Loucy (cell line): ENCODE results near the gene SUGP1.

ENCODE experiments used
- H2AFZ ChIP-seq: fragments of 200-600 bp; sonication (generic); 2 replicates; pipeline ENCODE4 v1.6.0; 2016; ENCODE audit warnings: antibody characterized with exemption, mild to moderate bottlenecking, low read length, moderate library complexity
- H3F3A ChIP-seq: fragments of 200-600 bp; 2 replicates; pipeline ENCODE4 v1.6.0; 2016; ENCODE audit warnings: antibody characterized with exemption, low read depth, mild to moderate bottlenecking
- H3K27me3 ChIP-seq: fragments of 200-600 bp; sonication (generic); 2 replicates; pipeline ENCODE4 v1.6.1; 2014; ENCODE audit warnings: low read length, mild to moderate bottlenecking; ENCODE audit not compliant: insufficient read depth, poor library complexity, severe bottlenecking
- H3K36me3 ChIP-seq: fragments of 200-600 bp; sonication (generic); 2 replicates; pipeline ENCODE4 v1.6.1; 2016; ENCODE audit warnings: low read length; ENCODE audit not compliant: insufficient read depth
- H3K4me1 ChIP-seq: fragments of 200-600 bp; sonication (generic); 2 replicates; pipeline ENCODE4 v1.5.1; 2014; ENCODE audit warnings: low read length, mild to moderate bottlenecking; ENCODE audit not compliant: insufficient read depth, poor library complexity, severe bottlenecking
- H3K4me2 ChIP-seq: fragments of 200-600 bp; sonication (generic); 2 replicates; pipeline ENCODE4 v1.6.0; 2014; ENCODE audit warnings: antibody characterized with exemption, low read length, low read depth, mild to moderate bottlenecking; ENCODE audit not compliant: poor library complexity, severe bottlenecking
- H3K4me3 ChIP-seq: fragments of 200-600 bp; sonication (generic); 2 replicates; pipeline ENCODE4 v1.5.1; 2014; ENCODE audit warnings: low read length, mild to moderate bottlenecking, mixed read lengths; ENCODE audit not compliant: poor library complexity, severe bottlenecking
- H3K79me2 ChIP-seq: fragments of 200-600 bp; sonication (generic); 2 replicates; pipeline ENCODE4 v1.6.1; 2014; ENCODE audit warnings: low read length; ENCODE audit not compliant: insufficient read depth
- H3K9ac ChIP-seq: fragments of 200-600 bp; sonication (generic); 2 replicates; pipeline ENCODE4 v1.6.0; 2014; ENCODE audit warnings: mild to moderate bottlenecking, low read depth, low read length, moderate library complexity; ENCODE audit not compliant: poor library complexity, severe bottlenecking
- H3K9me2 ChIP-seq: fragments of 200-600 bp; sonication (generic); replicated peaks from 2 replicates; pipeline ENCODE4 v1.6.1; 2016; ENCODE audit warnings: low read depth, low read length, mixed read lengths
- H3K9me3 ChIP-seq: fragments of 200-600 bp; sonication (generic); 2 replicates; pipeline ENCODE4 v1.6.1; 2014; ENCODE audit warnings: mild to moderate bottlenecking, antibody characterized with exemption, low read length, low read depth; ENCODE audit not compliant: insufficient read depth
- H4K20me1 ChIP-seq: fragments of 200-600 bp; sonication (generic); 2 replicates; pipeline ENCODE4 v1.6.0; 2014; ENCODE audit warnings: antibody characterized with exemption, low read length, mild to moderate bottlenecking; ENCODE audit not compliant: insufficient read depth, poor library complexity, severe bottlenecking
- EZH2phosphoT487 ChIP-seq: fragments of 200-600 bp; IDR thresholded peaks from 2 replicates; pipeline ENCODE4 v1.6.1; 2018; ENCODE audit warnings: antibody characterized with exemption, mild to moderate bottlenecking, moderate library complexity, borderline replicate concordance
- TF ChIP-seq, protein P1 (sequence below): fragments of 200-600 bp; sonication (generic); conservative IDR thresholded peaks from 2 replicates; pipeline ENCODE4 v1.5.1; 2014; ENCODE audit warnings: mild to moderate bottlenecking, antibody characterized with exemption, low read length

Gene SUGP1

DNA sequence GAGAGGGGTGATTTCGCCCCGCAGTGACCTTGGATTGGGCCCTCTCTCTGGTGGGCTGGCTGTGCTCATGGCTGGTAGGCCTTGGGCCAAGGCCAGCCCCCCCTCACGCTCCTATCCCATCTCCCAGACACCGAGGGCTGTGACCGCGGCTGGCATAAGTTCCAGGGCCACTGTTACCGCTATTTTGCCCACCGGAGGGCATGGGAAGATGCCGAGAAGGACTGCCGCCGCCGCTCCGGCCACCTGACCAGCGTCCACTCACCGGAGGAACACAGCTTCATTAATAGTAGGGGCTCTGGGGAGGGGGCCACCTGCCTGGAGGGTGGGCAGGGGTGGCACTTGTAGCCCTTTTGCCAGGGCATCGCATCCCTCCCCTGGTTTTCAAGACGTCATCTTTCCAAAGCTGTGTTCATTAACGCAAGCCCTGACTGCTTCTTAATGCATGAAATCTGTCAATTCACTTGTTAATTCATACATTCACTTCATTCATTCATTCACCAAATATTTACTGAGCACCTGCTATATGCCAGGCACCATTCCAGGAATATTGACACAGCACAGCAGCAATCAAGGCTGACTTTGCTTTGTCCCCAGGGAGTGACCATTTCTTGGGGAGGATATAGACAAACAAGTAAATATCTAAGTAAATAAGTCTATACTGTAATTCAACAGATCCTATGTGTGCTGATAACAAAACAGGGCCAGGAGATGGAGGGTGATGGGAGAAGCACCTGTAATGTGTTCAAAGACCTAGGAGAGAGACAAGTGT, 82.0 kb downstream of the SUGP1 start:
- H3F3A ChIP-seq, result no peaks in the 10 kb centered on the region
- no peak for TF ChIP-seq EZH2phosphoT487
- TF ChIP-seq, protein P1, sequence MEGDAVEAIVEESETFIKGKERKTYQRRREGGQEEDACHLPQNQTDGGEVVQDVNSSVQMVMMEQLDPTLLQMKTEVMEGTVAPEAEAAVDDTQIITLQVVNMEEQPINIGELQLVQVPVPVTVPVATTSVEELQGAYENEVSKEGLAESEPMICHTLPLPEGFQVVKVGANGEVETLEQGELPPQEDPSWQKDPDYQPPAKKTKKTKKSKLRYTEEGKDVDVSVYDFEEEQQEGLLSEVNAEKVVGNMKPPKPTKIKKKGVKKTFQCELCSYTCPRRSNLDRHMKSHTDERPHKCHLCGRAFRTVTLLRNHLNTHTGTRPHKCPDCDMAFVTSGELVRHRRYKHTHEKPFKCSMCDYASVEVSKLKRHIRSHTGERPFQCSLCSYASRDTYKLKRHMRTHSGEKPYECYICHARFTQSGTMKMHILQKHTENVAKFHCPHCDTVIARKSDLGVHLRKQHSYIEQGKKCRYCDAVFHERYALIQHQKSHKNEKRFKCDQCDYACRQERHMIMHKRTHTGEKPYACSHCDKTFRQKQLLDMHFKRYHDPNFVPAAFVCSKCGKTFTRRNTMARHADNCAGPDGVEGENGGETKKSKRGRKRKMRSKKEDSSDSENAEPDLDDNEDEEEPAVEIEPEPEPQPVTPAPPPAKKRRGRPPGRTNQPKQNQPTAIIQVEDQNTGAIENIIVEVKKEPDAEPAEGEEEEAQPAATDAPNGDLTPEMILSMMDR, result no peak
- H3K4me1 ChIP-seq, result no peaks in the 10 kb centered on the region
- no peaks in the 10 kb centered on the region for H3K79me2 ChIP-seq
- no peak overlapping the region for H3K4me3 ChIP-seq
- H3K4me2 ChIP-seq, result no peak overlapping the region
- no peaks in the 10 kb centered on the region; the same call in 1 of the 2 replicates for H3K9me3 ChIP-seq
- H3K9me2 ChIP-seq, result no peaks in the 10 kb centered on the region
- H4K20me1 ChIP-seq, result no peaks in the 10 kb centered on the region
- no peaks in the 10 kb centered on the region for H3K27me3 ChIP-seq
- no peak overlapping the region for H2AFZ ChIP-seq
- H3K9ac ChIP-seq, result no peak overlapping the region
- no peaks in the 10 kb centered on the region for H3K36me3 ChIP-seq

DNA sequence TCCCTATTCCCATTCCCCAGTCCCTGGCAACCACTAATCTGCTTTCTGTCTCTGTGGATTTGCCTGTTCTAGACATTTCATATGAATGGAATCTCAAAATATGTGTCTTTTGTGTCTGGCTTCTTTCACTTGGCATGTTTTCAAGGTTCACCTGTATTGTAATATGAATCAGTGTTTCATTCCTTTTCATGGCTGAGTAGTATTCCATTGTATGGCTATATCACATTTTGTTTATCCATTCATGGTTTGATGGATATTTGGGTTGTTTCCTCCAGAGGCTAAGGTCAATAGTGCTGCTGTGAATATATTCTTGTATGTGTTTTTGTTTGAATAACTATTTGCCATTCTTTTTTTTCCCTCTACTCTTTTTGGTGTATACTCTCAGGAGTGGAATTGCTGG, 84.1 kb downstream of the SUGP1 start:
- Histone ChIP-seq H2AFZ (no peak overlapping the region), H3K4me2 (no peak overlapping the region), H3K36me3 (no peaks in the 10 kb centered on the region), H3K9me3 (no peaks in the 10 kb centered on the region; the same call in 1 of the 2 replicates), H3K4me1 (no peaks in the 10 kb centered on the region), H3K4me3 (no peak overlapping the region), H3K27me3 (no peaks in the 10 kb centered on the region), H3K9ac (no peak overlapping the region), H4K20me1 (no peaks in the 10 kb centered on the region), H3K79me2 (no peaks in the 10 kb centered on the region), H3K9me2 (no peaks in the 10 kb centered on the region), H3F3A (no peaks in the 10 kb centered on the region)
- TF ChIP-seq, protein P1, result no peak
- TF ChIP-seq EZH2phosphoT487, result no peak

DNA sequence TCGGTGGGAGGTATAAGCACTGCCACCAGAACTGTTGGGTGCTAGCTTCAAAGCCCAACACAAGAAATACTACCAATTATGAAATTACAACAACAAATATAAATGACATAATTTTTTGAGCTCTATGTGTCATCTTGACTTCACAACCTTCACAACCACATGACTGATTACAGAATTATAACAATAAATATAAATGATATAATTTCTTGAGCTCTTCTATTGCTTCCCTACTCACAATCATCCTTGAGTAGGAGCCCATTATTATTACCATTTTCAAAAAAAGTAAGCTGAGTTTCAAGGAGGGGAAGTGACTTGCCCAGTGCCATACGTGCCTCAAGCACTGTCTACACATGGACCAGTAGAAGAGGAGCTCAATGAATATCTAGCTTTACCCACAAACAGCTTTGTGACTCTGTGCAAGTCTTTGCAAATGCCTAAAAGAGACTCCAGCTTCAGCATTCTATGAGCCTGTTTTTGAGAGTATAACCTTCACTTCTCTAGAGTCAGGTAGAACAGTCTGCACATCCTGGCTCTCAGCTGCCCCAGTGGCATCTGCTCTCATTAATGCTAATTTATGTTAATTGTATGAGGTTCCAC, 86.0 kb downstream of the SUGP1 start:
- H4K20me1 ChIP-seq, result no peaks in the 10 kb centered on the region
- H3K9me2 ChIP-seq, result no peaks in the 10 kb centered on the region
- no peak overlapping the region for H3K9ac ChIP-seq
- H3K9me3 ChIP-seq, result no peaks in the 10 kb centered on the region; the same call in 1 of the 2 replicates
- no peaks in the 10 kb centered on the region for H3K27me3 ChIP-seq
- H3K36me3 ChIP-seq, result no peaks in the 10 kb centered on the region
- H3F3A ChIP-seq, result no peaks in the 10 kb centered on the region
- no peak overlapping the region for H3K4me3 ChIP-seq
- TF ChIP-seq, protein P1, result no peak
- no peak for TF ChIP-seq EZH2phosphoT487
- no peaks in the 10 kb centered on the region for H3K79me2 ChIP-seq
- no peak overlapping the region for H2AFZ ChIP-seq
- no peak overlapping the region for H3K4me2 ChIP-seq
- no peaks in the 10 kb centered on the region for H3K4me1 ChIP-seq
